HG02943 (cell line): ENCODE results near the gene CDH12.
"Not testable (repeated sequence)": the region's sequence is repeated elsewhere in the genome, so short reads cannot be mapped to it uniquely, and the experiment has no call there.

Experiments used
- ATAC-seq: cut with Tn5 transposase; IDR thresholded peaks from one replicate; pipeline ENCODE4 v1.9.1; 2021; ENCODE audit warnings: mild to moderate bottlenecking, low read depth, moderate library complexity; ENCODE audit not compliant: unreplicated experiment

Gene CDH12

DNA sequence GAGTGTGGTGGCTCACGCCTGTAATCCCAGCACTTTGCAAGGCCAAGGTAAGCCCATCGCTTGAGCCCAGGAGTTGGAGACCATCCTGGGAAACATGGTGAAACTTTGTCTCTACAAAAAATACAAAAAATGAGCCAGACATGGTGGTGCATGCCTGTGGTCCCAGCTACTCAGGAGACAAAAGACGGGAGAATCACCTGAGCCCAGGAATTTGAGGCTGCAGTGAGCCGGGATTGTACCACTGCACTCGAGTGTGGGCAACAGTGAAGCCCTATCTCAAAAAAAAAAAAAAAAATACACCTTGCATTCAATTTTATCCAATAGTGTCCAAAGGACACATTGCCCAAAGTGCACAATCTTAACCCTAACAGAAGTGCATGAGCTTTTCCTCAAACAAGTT, 372.8 kb downstream of the CDH12 start:
- no peak for ATAC-seq

DNA sequence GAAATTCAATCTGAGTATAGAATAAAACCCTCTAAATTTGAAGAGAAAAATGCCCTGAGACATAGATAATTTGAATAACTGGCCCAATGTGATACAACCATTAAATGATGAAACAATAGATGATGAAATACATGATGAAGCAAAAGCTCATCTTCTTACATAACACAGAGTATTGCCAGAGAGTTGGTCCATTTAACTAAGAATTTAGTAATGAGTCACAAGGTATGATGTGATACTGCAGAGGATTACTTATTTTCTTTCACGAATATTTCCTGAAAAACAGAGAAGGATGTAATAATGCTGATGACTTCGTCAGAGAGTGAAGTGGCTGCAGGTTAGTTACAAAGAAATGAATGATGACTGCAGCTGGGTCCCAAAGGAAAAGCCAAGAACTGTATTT, 379.3 kb downstream of the CDH12 start:
- no peak for ATAC-seq

DNA sequence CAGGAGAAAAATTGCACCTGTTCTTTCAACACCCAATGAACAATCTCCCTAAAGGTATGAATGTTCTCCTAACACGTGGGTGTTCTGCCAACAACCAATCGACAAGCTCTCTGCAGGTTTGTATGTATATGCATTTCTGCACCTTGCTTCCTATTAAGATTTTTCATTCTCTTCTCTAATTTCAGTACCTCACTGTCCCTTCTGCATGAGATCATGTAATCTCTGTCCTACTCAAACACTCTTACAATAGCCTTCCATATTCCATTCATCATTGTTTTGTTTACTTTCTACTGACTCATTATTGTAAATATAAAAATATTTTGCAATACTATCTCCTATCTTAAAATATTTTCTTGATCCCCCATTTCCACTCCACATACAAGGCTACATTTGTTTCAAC, 382.0 kb downstream of the CDH12 start:
- ATAC-seq: no peak

DNA sequence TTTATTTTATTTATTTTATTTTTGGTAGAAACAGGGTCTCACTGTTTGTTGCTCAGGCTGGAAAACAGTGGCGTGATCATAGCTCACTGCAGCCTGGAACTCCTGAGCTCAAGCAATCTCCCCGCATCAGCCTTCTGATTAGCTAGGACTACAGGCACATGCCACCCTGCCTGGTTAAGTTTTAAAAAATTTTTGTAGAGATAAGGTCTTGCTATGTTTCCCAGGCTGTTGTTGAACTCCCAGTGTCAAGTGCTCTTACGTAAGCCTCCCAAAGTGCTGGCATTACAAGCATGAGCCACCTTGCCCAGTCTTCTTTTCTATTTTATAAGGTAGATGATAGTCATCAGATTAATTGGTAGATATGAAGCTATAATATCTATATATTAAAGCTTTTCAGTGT, 382.7 kb downstream of the CDH12 start:
- no peak for ATAC-seq

DNA sequence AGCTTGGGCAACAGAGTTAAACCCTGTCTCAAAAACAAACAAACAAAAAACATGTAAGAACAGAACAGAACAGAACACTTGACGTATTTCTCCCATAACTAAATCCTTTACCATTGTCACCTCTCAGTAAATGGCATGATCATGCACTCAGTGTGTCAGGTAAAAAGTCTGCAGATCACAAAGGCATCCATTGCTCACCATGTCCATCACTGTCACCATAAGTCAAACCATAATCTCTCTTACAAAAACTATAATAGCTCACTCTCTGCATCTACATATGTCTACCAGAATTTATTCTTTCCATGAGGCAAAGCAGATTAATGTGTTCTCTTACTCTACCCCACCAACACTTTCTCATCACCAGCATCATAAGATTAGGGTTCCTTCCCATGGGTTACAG, 387.5 kb downstream of the CDH12 start:
- no peak for ATAC-seq

DNA sequence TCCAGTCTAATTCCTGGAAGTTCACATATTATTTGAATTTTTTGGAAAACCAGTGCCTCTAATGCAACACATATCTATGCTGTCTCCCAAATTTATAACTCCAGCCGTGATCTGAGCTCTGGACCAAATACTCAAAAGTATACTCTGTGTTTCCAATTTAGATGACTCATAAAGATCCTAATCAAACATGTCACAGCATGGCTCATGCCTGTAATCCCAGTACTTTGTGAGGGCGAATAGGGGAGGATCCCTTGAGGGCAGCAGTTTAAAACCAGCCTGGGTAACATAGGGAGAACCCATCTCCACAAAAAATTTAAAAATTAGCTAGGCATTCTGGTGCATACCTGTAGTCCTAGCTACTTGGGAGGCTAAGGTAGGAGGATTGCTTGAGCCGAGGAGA, 388.0 kb downstream of the CDH12 start:
- ATAC-seq: no peak

DNA sequence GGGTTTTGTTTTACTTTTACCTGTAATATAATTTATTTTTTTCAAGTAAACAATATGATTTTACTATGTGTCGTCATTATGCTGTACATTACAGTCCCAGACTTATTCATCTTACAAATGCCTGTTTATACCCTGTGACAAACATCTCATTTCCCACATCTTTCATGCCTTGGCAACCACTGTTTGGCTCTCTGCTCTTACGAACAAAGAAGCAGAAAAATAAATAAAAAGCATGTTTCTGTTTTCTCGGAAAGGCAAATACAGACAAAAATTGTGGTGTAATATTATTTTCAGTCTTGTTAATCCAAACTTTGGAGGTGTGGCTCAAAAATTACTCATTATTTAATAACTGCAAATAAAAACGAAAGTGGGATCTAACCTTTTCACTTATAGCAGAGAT, 393.0 kb downstream of the CDH12 start:
- ATAC-seq: no peak

DNA sequence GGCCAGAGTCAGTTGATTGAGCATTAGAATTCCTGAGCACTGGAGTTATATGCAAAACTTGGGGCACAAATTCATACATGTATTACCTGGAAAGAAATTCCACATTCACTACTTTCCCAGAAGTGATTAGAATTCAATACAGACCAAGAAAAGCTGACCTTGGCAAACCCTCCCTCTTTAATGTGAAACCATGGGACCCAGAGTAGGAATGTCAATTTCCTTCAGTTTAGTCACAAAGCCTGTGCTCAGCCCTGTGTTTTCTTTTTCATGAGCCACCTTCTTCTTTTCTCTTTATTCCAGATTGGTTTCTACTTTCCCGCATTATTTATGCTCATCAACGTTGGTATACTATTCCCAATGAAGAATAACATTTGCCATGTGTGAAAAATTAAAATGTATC, 420.2 kb downstream of the CDH12 start:
- ATAC-seq: no peak

DNA sequence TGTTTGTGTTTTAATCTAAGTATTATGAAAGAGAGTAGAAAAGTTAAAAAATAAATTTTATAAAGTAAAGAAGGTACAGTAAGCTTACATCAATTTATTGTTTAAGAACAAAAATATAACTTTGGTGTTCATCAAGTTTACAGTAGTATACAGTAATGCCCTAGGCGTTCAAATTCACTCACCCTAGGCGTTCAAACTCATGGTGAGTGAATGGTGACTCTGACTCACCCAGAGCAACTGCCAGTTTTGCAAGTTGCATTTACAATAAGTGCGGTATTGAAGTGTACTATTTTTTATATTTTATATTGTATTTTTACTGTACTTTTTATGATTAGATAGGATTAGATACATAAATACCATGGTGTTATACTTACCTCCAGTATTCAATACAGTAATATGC, 421.3 kb downstream of the CDH12 start:
- ATAC-seq: no peak

DNA sequence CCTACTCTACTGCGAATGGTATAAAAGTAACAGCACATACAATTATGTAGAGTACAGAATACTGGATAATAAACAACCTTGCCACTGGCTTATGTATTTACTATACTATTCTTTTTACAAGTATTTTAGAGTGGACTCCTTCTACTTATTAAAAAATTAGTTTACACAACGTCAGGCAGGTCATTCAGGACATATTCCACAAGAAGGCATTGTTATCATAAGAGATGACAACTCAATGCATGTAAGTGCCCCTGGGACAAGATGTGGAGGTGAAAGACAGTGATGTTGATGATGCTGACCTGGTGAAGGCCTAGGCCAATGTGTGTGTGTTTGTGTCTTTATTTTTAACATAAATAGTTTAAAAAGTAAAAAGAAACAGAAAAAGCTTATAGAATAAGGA, 421.7 kb downstream of the CDH12 start:
- no peak for ATAC-seq

DNA sequence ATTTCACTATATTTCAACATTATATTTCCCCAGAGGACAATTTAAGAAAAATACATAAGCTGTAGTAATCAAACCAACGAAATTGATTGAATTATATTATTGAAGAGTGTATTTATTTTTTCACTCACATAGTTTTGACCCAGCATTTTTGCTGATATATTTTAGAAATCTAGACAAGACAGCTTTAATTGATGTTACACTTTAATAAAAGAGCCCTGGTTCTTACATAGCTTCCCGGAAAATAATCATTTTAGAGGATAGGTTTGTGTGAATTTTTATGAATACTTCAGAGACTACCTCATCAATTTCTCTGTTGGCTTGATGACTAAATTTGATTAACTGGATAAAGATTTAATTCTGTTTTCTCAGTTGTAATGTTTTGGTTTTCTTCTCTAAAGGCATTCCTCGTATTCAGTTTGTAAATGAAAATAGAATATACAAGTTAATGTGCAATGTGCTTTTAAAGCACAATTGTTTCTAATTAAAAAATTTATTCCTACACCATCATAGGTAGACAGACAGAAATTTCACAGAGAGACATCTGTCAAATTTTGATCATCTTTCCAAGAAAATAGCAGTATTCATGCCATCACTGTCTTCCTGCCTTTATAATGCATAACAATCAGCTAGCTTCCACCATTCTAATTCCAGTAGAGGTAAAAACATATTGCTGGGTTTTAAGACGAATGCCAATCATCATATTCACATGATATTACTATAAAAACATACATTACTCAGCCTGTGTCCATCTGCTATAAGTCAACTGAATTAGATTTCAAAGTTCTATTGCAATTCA, 441.4 kb downstream of the CDH12 start:
- no peak for ATAC-seq

DNA sequence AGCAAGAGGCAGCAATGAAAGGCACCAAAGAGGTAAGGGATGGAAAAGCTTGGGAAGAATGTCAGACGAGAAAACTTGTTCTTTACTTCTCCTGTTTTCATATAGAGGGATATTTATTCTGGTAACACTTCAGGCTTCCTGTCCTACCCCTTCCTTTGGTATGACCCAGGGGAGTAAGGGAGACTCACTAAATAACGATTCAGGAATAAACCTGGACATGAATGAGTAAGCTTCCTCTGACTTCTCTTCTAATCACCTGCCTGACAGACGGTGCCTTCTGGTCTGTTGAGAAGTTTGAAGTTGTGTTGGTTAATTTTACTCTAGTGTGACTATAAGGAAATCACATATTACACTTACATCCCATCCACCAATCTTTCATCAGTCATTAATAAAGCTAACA, 461.2 kb downstream of the CDH12 start:
- no peak for ATAC-seq

DNA sequence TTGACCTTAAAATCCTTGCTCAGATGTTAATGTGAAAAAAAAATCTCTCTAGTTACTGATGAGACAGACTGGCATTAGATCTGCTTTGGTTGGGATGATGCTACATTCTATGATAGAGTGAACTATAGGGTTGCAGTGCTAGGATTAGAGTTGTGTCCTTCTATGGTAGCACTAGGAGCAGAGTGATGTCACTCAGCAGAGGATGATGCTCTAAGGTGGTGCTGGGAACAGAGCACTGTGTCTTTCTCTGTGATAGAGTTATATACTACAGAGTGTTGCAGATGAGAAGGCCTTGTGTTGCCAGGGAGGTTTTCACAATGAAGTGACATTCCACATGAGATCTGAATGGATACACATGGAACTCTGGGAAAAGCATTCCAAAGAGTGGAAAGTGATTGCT, 462.3 kb downstream of the CDH12 start:
- ATAC-seq: no peak

DNA sequence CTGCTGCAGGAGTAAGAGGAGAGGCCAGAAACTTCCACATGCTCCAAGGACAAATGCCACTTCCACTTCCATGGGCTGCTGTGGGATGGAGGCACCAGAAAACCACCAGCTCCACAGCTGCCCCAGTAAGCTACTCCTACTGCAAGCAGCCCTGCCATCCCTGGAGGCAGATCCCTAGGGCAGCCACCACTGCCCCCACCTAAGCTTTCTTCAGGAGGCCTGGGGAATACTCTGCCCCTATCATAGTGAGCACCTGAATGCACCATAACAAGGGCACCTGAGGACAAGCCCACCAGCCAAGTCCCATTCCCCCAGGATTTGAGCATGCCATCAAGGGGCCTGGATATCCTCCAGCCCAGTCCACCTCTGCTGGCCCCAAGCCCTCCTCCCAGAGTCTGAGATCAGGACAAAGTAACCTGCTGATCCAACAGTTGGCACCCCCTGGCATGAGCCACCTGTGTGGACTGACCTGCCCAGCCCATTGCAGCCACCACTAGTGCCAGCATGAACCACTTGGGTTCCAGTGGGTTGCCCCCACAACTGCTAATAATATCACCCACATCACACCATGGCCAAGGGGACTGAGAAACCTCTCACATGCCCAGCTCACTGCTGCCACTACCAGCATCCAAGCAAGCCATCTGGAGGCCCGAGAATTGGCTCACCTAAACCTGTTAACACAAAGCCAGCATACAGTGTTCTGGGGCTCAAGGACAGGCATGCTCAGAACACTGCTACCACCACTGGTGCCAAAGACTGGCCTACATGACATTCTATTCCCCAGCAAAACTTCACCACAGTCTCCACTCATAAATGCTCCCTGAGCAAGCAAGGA, 480.1 kb downstream of the CDH12 start:
- ATAC-seq: no peak

DNA sequence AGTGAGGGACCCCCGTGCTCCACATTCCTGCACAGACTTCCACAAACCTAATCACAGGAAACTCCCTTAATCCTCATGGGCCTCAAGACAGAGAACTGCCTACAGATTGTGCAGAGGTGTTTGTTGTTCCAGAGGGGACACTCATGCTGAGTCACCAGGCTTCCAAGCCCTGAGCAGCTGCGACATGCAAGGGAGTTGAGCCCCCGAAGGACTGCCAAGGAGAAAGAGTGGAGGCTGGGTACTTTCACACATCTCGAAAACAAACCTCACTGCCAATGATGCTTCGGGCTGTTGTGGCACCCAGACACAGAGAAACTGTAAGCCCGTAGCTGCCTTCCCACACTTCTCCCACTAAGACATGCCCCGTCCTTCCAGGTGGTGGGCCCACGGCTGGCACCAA, 480.8 kb downstream of the CDH12 start:
- no peak for ATAC-seq

DNA sequence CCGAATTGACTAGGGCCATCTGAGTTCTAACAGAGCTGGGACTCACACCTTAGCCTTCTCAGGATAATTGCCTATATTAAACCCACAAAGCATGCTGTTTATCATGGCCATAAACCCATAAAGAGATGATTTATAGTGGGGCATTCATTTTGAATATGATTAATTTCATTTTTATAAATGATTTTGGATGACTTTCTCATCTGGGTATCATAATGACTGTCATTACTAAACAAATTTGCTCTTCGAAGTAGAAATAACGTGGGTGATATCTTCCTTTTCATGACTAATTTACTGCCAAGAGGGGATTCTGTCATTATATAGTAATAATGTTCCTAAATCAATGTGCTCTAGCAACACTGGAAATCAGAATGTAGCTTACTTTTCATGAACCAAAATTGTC, 498.2 kb downstream of the CDH12 start:
- ATAC-seq: no peak

DNA sequence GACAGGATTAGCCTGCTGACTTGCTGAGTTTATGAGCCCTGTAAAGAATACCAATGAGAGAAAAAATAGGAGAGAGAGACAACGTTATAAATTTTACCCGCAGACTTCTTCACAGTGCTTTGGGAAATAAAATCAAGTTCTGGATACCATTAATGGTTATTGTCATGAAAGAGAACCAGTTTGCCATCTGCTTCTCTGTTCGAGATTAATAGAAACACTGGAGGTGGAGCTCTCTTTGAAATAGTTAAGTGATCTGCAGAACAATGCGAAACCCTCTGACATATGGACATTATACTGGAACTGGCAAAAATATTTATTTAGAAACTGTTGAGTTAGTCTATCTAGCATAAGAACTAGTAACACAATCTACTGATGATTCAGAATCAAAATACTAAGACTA, 500.7 kb downstream of the CDH12 start:
- no peak for ATAC-seq

DNA sequence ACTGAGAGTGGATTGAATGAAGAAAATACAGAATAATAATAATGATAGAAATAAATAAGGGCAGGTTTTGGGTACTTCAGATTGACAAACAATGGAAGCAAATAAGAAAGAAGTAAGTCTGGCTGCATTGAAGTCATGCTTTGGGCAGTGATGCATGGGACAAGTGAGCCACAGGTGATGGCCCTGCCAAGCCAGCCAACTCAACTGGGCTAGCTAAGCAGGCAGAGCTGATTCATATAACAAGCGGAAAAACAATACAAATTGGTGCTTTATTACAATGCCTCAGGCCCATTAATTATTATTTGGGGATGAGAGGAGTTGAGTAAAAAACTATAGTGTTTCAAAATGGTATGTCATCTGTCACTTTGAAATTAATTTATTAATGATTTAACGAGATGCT, 502.0 kb downstream of the CDH12 start:
- no peak for ATAC-seq

DNA sequence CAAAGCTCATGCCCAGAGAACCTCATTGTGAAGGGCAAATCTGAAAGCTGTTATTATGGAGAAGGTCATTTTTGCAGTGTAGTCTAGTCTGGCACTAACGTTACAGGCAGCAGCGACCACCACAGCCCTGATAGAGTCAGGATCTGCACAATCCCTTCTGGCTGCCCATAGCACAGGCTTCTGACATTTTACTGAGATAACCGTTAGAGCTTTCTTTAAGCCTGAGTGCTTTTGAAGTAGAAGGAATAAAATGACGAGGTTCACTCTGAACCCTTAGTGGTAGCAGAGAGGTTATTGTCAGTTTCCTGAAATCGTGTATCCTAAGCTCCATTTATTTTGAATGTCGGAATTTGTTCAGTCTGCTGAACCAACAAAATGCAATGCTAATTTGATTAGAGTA, 505.1 kb downstream of the CDH12 start:
- ATAC-seq: no peak

DNA sequence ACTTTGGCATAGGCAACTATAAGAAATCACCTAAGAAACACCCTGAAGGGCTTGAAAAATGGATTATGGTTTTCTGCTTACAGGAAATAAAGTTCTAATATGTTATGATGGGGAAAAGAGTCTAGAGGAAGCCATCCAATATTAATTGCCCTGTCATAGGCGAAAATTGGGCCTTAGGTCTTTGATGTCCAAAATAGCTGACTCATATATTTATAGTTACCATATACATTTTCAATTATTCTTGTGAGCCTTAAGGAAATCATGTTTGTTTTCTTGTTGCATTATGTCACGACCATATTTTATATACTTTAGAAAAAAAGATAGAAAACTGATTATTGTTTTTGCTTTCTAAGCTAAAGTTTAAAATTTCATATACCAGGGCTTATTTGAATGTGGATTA, 509.1 kb downstream of the CDH12 start:
- no peak for ATAC-seq

DNA sequence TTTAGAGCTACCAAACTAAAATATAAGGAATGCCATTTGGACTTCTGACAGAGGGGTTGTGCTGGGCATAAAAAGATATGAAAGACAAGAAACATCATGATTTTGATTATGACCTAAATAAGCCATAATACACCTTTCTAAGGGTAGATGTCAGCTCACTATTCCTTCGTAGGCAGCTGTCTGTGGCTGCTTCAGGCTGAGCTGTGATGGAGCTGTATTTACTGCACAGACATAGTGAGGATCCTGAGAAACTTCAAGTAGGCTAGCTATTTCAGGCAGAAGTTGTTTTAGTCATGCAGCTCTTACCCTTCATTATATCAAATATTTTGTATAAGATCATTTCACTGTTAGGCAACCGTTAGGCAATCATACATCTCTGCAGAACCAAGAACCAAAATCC, 511.7 kb downstream of the CDH12 start:
- ATAC-seq: no peak

DNA sequence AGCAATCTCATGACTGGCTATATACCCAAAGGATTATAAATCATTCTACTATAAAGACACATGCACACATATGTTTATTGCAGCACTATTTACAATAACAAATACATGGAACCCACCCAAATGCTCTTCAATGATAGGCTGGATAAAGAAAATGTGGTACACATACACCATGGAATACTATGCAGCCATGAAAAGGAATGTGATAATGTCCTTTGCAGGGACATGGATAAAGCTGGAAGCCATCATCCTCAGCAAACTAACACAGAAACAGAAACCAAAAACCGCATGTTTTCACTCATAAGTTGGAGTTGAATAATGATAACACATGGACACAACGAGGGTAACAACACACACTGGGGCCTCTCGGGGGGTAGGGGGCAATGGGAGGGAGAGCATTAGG, 520.2 kb downstream of the CDH12 start:
- not testable (repeated sequence) for ATAC-seq
